HEK293 (cell line): ENCODE results near the gene PDZRN3.

ENCODE experiments used
- CTCF ChIA-PET: fragments of 350-600 bp; formaldehyde crosslinking; extraction: SDS; loops from one replicate; lab custom pipeline; 2021; ENCODE audit warnings: antibody characterized with exemption; lab: Yijun Ruan, JAX
- POLR2A ChIA-PET: fragments of 300-600 bp; formaldehyde crosslinking; extraction: SDS; loops from one replicate; lab custom pipeline; 2020; ENCODE audit warnings: antibody characterized with exemption, inconsistent platforms; lab: Yijun Ruan, JAX
- H3K27ac ChIP-seq: fragments of 200-500 bp; sonication (Bioruptor generic); 2 replicates; pipeline ENCODE4 v1.5.1; 2014; ENCODE audit warnings: low read depth, low read length, control low read depth, inconsistent platforms; ENCODE audit errors: extremely low read depth
- H3K36me3 ChIP-seq, 2 experiments: fragments of 200-500 bp in 1 of 2; sonication (Bioruptor generic) in 1 of 2; 1 replicate in 1 of 2; 2 replicates in 1 of 2; pipeline ENCODE4 v1.5.1; 2014 to 2017; ENCODE audit warnings: inconsistent platforms in 2 of 2, low read length in 2 of 2; ENCODE audit not compliant: control insufficient read depth in 2 of 2, insufficient read depth in 1 of 2
- H3K4me1 ChIP-seq: fragments of 200-500 bp; sonication (Bioruptor generic); 2 replicates; pipeline ENCODE4 v1.5.1; 2014; ENCODE audit warnings: mild to moderate bottlenecking, low read length, inconsistent platforms; ENCODE audit not compliant: control insufficient read depth, insufficient read depth
- H3K4me3 ChIP-seq: 2 replicates; pipeline ENCODE4 v1.5.1; 2011; ENCODE audit warnings: low read depth, mild to moderate bottlenecking, control low read depth, low read length, moderate library complexity
- H3K9me3 ChIP-seq: fragments of 200-500 bp; sonication (Bioruptor generic); 2 replicates; pipeline ENCODE4 v1.5.1; 2014; ENCODE audit warnings: low read depth, low read length, inconsistent platforms; ENCODE audit not compliant: control insufficient read depth, insufficient read depth
- FEZF1 ChIP-seq: fragments of 450-650 bp; formaldehyde crosslinking; IDR thresholded peaks from 2 replicates; pipeline ENCODE4 v1.5.1; 2016; ENCODE audit warnings: missing biosample characterization, missing genetic modification characterization
- INSM2 ChIP-seq: fragments of 450-650 bp; formaldehyde crosslinking; IDR thresholded peaks from 2 replicates; pipeline ENCODE4 v1.5.1; 2016; ENCODE audit warnings: missing biosample characterization, missing genetic modification characterization
- MEIS1 ChIP-seq: sonication (generic); formaldehyde crosslinking; IDR thresholded peaks from 2 replicates; pipeline ENCODE4 v1.8.1; 2022; ENCODE audit warnings: missing genetic modification reagents, mild to moderate bottlenecking, borderline replicate concordance
- PRDM6 ChIP-seq: fragments of 450-650 bp; formaldehyde crosslinking; IDR thresholded peaks from 2 replicates; pipeline ENCODE4 v1.5.1; 2017; ENCODE audit warnings: missing biosample characterization, missing genetic modification characterization
- SCRT2 ChIP-seq: fragments of 450-650 bp; formaldehyde crosslinking; IDR thresholded peaks from 2 replicates; pipeline ENCODE4 v1.5.1; 2016; ENCODE audit warnings: missing biosample characterization, missing genetic modification characterization
- ZNF202 ChIP-seq: fragments of 450-650 bp; formaldehyde crosslinking; IDR thresholded peaks from 2 replicates; pipeline ENCODE4 v1.5.1; 2016; ENCODE audit warnings: missing biosample characterization, missing genetic modification characterization, borderline replicate concordance
- ZNF24 ChIP-seq: fragments of 450-650 bp; formaldehyde crosslinking; IDR thresholded peaks from 2 replicates; pipeline ENCODE4 v1.5.1; 2016; ENCODE audit warnings: missing biosample characterization, missing genetic modification characterization
- ZNF514 ChIP-seq: fragments of 450-650 bp; formaldehyde crosslinking; IDR thresholded peaks from 2 replicates; pipeline ENCODE4 v1.5.1; 2016; ENCODE audit warnings: missing biosample characterization, missing genetic modification characterization
- ZNF544 ChIP-seq: fragments of 450-650 bp; formaldehyde crosslinking; IDR thresholded peaks from 2 replicates; pipeline ENCODE4 v1.5.0; 2017; ENCODE audit warnings: missing biosample characterization, missing genetic modification characterization
- ZNF785 ChIP-seq: fragments of 450-650 bp; formaldehyde crosslinking; IDR thresholded peaks from 2 replicates; pipeline ENCODE4 v1.5.1; 2016; ENCODE audit warnings: missing biosample characterization, missing genetic modification characterization
- ZSCAN30 ChIP-seq: fragments of 450-650 bp; IDR thresholded peaks from 2 replicates; pipeline ENCODE4 v1.5.1; 2018; ENCODE audit warnings: missing biosample characterization, mild to moderate bottlenecking, missing genetic modification characterization, moderate library complexity
- TF ChIP-seq, protein P1 (sequence below): fragments of 450-650 bp; formaldehyde crosslinking; IDR thresholded peaks from 2 replicates; pipeline ENCODE4 v1.5.1; 2017; ENCODE audit warnings: missing biosample characterization, missing genetic modification characterization
- TF ChIP-seq, protein P2 (sequence below): fragments of 450-650 bp; formaldehyde crosslinking; IDR thresholded peaks from 2 replicates; pipeline ENCODE4 v1.5.1; 2016; ENCODE audit warnings: missing biosample characterization, missing genetic modification characterization
- TF ChIP-seq, protein P3 (sequence below): fragments of 450-650 bp; formaldehyde crosslinking; IDR thresholded peaks from 2 replicates; pipeline ENCODE4 v1.5.1; 2017; ENCODE audit warnings: missing biosample characterization, missing genetic modification characterization

Gene PDZRN3

DNA sequence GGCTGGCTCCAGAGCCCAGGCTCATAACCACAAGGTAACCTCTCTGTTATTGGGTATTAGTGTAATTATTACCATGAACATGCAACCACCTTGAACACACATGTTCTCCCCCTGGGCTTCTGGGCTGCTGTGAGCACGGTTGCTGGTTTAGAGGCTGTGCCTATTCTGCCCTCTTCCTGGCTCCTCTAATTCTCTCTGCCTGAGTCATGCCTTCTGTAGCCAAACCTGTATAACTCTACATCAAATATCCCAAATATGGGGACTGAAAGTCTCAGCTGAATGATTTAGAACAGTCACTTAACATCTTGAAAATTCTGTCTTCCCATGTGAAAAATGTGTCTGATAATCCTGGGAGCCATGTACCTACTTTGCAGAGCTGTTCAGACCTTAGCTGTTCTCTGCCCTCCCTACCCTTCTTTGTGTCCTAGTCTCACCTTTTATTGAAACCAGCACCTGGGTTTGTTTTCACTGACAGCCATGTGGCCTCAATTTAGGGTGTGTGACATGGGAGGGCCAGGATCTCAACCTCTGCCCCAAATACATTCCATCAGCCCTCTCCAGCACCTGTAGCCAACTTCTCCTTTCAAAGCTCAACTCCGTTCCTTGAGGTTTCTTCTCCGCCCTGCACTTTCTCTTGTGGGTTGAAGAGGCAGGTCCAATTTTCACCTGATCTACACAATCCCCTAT, 60.7 kb downstream of the PDZRN3 start:
- Histone ChIP-seq H3K27ac (no peak overlapping the region), H3K9me3 (no peaks in the 10 kb centered on the region), H3K36me3 (no peaks in the 10 kb centered on the region), H3K4me1 (peaks cover 2% of the 10 kb centered on the region; the same call in 1 of the 2 replicates), H3K4me3 (no peak overlapping the region)
- TF ChIP-seq ZNF24 (tag by site-specific recombination) (no peak), ZSCAN30 (tag by site-specific recombination) (no peak), MEIS1 (CRISPR knock-in tag) (no peak), SCRT2 (no peak), FEZF1 (no peak), PRDM6 (tag by site-specific recombination) (no peak), ZNF514 (tag by site-specific recombination) (no peak)
- TF ChIP-seq, protein P1, sequence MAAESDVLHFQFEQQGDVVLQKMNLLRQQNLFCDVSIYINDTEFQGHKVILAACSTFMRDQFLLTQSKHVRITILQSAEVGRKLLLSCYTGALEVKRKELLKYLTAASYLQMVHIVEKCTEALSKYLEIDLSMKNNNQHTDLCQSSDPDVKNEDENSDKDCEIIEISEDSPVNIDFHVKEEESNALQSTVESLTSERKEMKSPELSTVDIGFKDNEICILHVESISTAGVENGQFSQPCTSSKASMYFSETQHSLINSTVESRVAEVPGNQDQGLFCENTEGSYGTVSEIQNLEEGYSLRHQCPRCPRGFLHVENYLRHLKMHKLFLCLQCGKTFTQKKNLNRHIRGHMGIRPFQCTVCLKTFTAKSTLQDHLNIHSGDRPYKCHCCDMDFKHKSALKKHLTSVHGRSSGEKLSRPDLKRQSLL (tag by site-specific recombination), result no peak
- ChIA-PET POLR2A (no interaction called here), CTCF (interaction anchor here (0.7 kb wide), 1 partner anchor 8 kb away, joined by 3 read pairs; no protein-coding TSS in a partner anchor)

DNA sequence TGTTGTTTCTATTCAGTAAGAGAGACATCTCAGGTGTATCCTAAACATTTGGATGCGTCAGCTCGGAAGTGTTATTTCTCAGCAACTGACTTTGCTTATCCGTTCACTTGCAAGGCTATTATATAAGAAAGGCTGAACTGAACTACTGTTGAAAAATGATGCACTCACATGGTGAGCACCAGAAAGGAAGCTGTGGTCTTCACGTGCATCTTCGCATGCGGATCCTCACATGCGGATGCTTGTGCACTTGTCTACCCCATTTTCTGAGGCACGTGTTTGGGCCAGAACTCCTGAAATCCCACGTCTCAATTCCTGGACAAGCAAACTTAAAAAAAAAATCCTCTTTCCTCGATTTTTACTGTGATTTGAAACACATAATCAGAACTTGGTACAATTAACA, 63.2 kb downstream of the PDZRN3 start:
- TF ChIP-seq ZNF544 (tag by site-specific recombination) (no peak), ZNF202 (tag by site-specific recombination) (no peak)
- TF ChIP-seq, protein P2, sequence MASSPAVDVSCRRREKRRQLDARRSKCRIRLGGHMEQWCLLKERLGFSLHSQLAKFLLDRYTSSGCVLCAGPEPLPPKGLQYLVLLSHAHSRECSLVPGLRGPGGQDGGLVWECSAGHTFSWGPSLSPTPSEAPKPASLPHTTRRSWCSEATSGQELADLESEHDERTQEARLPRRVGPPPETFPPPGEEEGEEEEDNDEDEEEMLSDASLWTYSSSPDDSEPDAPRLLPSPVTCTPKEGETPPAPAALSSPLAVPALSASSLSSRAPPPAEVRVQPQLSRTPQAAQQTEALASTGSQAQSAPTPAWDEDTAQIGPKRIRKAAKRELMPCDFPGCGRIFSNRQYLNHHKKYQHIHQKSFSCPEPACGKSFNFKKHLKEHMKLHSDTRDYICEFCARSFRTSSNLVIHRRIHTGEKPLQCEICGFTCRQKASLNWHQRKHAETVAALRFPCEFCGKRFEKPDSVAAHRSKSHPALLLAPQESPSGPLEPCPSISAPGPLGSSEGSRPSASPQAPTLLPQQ (tag by site-specific recombination), result no peak
- POLR2A ChIA-PET, result no interaction called here
- no peak overlapping the region for H3K27ac ChIP-seq

DNA sequence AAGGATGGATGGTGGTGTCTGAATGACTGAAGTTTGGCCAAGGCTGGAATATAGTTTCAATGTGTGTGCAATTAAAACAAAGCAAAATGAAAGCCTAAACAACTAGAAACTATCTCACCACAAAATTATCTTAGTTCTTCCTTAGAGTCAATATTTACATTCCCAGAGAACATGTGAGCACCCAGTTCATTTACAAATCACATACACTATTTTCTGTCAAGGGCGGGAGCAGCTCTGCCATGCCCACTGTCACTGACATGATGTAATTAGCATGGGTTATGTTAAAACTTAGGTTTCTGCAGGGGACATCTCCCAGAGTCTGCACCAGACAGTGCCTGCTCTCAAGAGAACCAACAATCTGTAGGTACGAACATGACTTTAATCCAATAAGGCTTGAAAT, 65.0 kb downstream of the PDZRN3 start:
- POLR2A ChIA-PET, result no interaction called here
- TF ChIP-seq, protein P3, sequence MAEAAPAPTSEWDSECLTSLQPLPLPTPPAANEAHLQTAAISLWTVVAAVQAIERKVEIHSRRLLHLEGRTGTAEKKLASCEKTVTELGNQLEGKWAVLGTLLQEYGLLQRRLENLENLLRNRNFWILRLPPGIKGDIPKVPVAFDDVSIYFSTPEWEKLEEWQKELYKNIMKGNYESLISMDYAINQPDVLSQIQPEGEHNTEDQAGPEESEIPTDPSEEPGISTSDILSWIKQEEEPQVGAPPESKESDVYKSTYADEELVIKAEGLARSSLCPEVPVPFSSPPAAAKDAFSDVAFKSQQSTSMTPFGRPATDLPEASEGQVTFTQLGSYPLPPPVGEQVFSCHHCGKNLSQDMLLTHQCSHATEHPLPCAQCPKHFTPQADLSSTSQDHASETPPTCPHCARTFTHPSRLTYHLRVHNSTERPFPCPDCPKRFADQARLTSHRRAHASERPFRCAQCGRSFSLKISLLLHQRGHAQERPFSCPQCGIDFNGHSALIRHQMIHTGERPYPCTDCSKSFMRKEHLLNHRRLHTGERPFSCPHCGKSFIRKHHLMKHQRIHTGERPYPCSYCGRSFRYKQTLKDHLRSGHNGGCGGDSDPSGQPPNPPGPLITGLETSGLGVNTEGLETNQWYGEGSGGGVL (tag by site-specific recombination), result no peak
- no peak for TF ChIP-seq INSM2 (tag by site-specific recombination)
- TF ChIP-seq ZNF785 (tag by site-specific recombination), result no peak
- Histone ChIP-seq H3K4me3 (no peak overlapping the region), H3K27ac (no peak overlapping the region), H3K4me1 (peaks cover 10% of the 10 kb centered on the region), H3K36me3 (no peaks in the 10 kb centered on the region), H3K9me3 (no peaks in the 10 kb centered on the region)
- CTCF ChIA-PET, result interaction anchor here (0.6 kb wide), 1 partner anchor 329 kb away, joined by 3 read pairs; no protein-coding TSS in a partner anchor

More for the DNA sequence above, 63.2 kb downstream of the PDZRN3 start:
- Histone ChIP-seq H3K4me1 (peaks cover 10% of the 10 kb centered on the region), H3K9me3 (no peaks in the 10 kb centered on the region), H3K36me3 (no peaks in the 10 kb centered on the region), H3K4me3 (no peak overlapping the region)
- CTCF ChIA-PET, result interaction anchor here (0.7 kb wide), 1 partner anchor 59 kb away, joined by 3 read pairs; no protein-coding TSS in a partner anchor
